Astrocyte (in vitro differentiated cells and primary cell): Measurements from ENCODE around the gene TCN1.
"Not testable (repeated sequence)": the region's sequence is repeated elsewhere in the genome, so short reads cannot be mapped to it uniquely, and the experiment has no call there.

ENCODE experiments used
- EZH2 ChIP-seq: IDR thresholded peaks from 2 replicates; pipeline ENCODE4 v1.6.1; 2012; ENCODE audit warnings: mild to moderate bottlenecking, low read length, inconsistent platforms; ENCODE audit not compliant: insufficient read depth
- TF ChIP-seq, protein P1 (sequence below): IDR thresholded peaks from 2 replicates; pipeline ENCODE4 v1.5.1; 2011; ENCODE audit warnings: low read depth, mild to moderate bottlenecking, inconsistent platforms, low read length, moderate library complexity; ENCODE audit not compliant: insufficient read depth

DNA sequence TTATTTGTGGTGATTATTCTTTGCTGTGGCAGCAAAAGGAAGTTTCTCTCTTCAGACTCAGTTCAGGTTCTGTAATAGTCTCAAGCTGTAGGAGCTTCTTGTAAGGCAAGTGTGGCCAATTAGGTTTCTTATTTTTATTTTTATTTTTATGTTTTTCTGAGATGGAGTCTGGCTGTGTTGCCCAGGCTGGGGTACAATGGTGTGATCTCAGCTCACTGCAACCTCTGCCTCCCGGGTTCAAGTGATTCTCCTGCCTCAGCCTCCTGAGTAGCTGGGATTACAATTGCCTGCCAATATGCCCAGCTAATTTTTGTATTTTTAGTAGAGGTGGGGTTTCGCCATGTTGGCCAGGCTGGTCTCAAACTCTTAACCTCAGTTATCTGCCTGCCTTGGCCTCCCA, 16.7 kb downstream of the TCN1 start:
- TF ChIP-seq, protein P1, sequence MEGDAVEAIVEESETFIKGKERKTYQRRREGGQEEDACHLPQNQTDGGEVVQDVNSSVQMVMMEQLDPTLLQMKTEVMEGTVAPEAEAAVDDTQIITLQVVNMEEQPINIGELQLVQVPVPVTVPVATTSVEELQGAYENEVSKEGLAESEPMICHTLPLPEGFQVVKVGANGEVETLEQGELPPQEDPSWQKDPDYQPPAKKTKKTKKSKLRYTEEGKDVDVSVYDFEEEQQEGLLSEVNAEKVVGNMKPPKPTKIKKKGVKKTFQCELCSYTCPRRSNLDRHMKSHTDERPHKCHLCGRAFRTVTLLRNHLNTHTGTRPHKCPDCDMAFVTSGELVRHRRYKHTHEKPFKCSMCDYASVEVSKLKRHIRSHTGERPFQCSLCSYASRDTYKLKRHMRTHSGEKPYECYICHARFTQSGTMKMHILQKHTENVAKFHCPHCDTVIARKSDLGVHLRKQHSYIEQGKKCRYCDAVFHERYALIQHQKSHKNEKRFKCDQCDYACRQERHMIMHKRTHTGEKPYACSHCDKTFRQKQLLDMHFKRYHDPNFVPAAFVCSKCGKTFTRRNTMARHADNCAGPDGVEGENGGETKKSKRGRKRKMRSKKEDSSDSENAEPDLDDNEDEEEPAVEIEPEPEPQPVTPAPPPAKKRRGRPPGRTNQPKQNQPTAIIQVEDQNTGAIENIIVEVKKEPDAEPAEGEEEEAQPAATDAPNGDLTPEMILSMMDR = not testable (repeated sequence)
- TF ChIP-seq EZH2 = not testable (repeated sequence)
